Upper lobe of left lung (tissue), 6 donors: ENCODE measurements around the gene RAX2. TPM values are rescaled to one million over a fixed set of nuclear protein-coding genes. Genes with fewer than 3 reads are reported as not detected.
A peak's percentile ranks its signal among the peaks of the same experiment; 100 is the strongest.

Experiments used
- ATAC-seq, 2 donors: fragments of 200-7000 bp; cut with Tn5 transposase; one replicate each; pipeline ENCODE4 v1.9.1; 2022; ENCODE audit warnings: mild to moderate bottlenecking in 2 of 2, moderate library complexity in 2 of 2; ENCODE audit not compliant: low FRiP score in 2 of 2
- DNase-seq, 2 donors: peaks; one replicate each; pipeline ENCODE4 v3.0.0-alpha.2; 2019 to 2020
- H3K27ac ChIP-seq, 4 donors: fragments of 200-600 bp; sonication (generic); one replicate each; pipeline ENCODE4 v1.5.1; 2016 to 2019
- H3K27me3 ChIP-seq, 4 donors: fragments of 200-600 bp; sonication (generic); one replicate each; pipeline ENCODE4 v1.5.1; 2017 to 2019
- H3K36me3 ChIP-seq, 4 donors: fragments of 200-600 bp; sonication (generic); one replicate each; pipeline ENCODE4 v1.5.1; 2016 to 2019
- H3K4me1 ChIP-seq, 4 donors: fragments of 200-600 bp; sonication (generic); one replicate each; pipeline ENCODE4 v1.5.1; 2018 to 2019
- H3K4me3 ChIP-seq, 4 donors: fragments of 200-600 bp; sonication (generic); one replicate each; pipeline ENCODE4 v1.5.1; 2017 to 2019; ENCODE audit warnings: mild to moderate bottlenecking in 2 of 4, moderate library complexity in 1 of 4
- H3K9me3 ChIP-seq, 4 donors: fragments of 200-600 bp; sonication (generic); one replicate each; pipeline ENCODE4 v1.5.1; 2018 to 2019
- CTCF ChIP-seq, 6 experiments: fragments of 450-650 bp in 4 of 6; fragments of 200-600 bp in 2 of 6; sonication (generic) in 2 of 6; IDR thresholded peaks; one replicate each; pipeline ENCODE4 v1.5.1; 2016 to 2019; ENCODE audit warnings: antibody characterized with exemption in 6 of 6
- EP300 ChIP-seq, 4 donors: sonication (generic); formaldehyde crosslinking; IDR thresholded peaks; one replicate each; pipeline ENCODE4 v1.5.1; 2017; ENCODE audit warnings: antibody characterized with exemption in 4 of 4, control low read depth in 2 of 4
- POLR2A ChIP-seq, 4 donors: fragments of 450-650 bp; IDR thresholded peaks; one replicate each; pipeline ENCODE4 v1.5.1; 2016 to 2017; ENCODE audit warnings: antibody characterized with exemption in 4 of 4, mild to moderate bottlenecking in 2 of 4
- POLR2AphosphoS5 ChIP-seq, 2 donors: sonication (generic); formaldehyde crosslinking; IDR thresholded peaks; one replicate each; pipeline ENCODE4 v1.5.1; 2017; ENCODE audit warnings: antibody characterized with exemption in 2 of 2
- WGBS, 2 donors: methylation state at CpG; one replicate each; pipeline ENCODE4 v1.1.5; 2017 to 2018; 5-methylcytosine and 5-hydroxymethylcytosine counted together
- total RNA-seq, 6 donors: library from RNA; depleted of rRNA in 4 of 6; stranded (reverse); fragments of >200 nt in 4 of 6; gene quantifications; one replicate each; pipeline versions ENCODE4 v1.1.0 to v1.2.1, GENCODE V29; 2016 to 2021
- donor health status: DM: no; HTN: no; CAD: no; lungs with moderate emphysema.
- donor health status: DM: no; HTN: yes; CAD: no; lungs with severe emphysema.

Gene RAX2
- total RNA-seq, 6 donors from 2014 or later: not detected

- 32 to 33% methylated on average over 10 to 25 of the region's 25 CpGs for WGBS, 2 donors
- H3K36me3 ChIP-seq: peaks cover 0 to 10% (median 0%) of the 10 kb centered on the region in 4 donors
- ATAC-seq (peak; percentile 28 to 39), DNase-seq (no peak)
- peak overlapping the region in 3 of 4 donors; percentile 55 to 64 (median 63) for H3K4me3 ChIP-seq
- peaks cover 12 to 27% (median 17%) of the 10 kb centered on the region in 4 donors for H3K9me3 ChIP-seq
- peak overlapping the region in 2 of 4 donors; percentile 30 to 79 for H3K27ac ChIP-seq
- peaks cover 0 to 22% (median 4%) of the 10 kb centered on the region in 4 donors for H3K4me1 ChIP-seq
- peaks cover 0 to 7% (median 3%) of the 10 kb centered on the region in 4 donors for H3K27me3 ChIP-seq
- TF ChIP-seq POLR2AphosphoS5 (IDR thresholded peaks at IDR 0.05) (no peak), POLR2A (IDR thresholded peaks at IDR 0.05) (no peak), CTCF (IDR thresholded peaks at IDR 0.05) (no peak), EP300 (IDR thresholded peaks at IDR 0.05) (no peak)
Observed at GRCh38 chr19:3784607-3785450, 12.8 kb upstream of the RAX2 start.

- WGBS, 2 donors: 80 to 87% methylated on average over 44 to 48 of the region's 49 CpGs
- ATAC-seq: no peak
- H3K9me3 ChIP-seq: peaks cover 12 to 27% (median 17%) of the 10 kb centered on the region in 4 donors
- peaks cover 0 to 7% (median 3%) of the 10 kb centered on the region in 4 donors for H3K27me3 ChIP-seq
- H3K27ac ChIP-seq: no peak overlapping the region
- H3K4me1 ChIP-seq: peaks cover 0 to 22% (median 4%) of the 10 kb centered on the region in 4 donors
- peaks cover 0 to 10% (median 0%) of the 10 kb centered on the region in 4 donors for H3K36me3 ChIP-seq
- H3K4me3 ChIP-seq: no peak overlapping the region
- TF ChIP-seq CTCF (IDR thresholded peaks at IDR 0.05) (peak in 5 of 6 experiments; percentile 20 to 39 (median 25)), POLR2AphosphoS5 (IDR thresholded peaks at IDR 0.05) (no peak)
- DNase-seq: peak in 1 of 2 donors; percentile 83
Observed at GRCh38 chr19:3783660-3784584, 11.9 kb upstream of the RAX2 start.

GRCh38 chr19:3782903-3783302 lies 10.9 kb upstream of the RAX2 start:
- no peak for ATAC-seq
- 94 to 98% methylated on average over 10 to 11 of the region's 13 CpGs for WGBS, 2 donors
- Histone ChIP-seq H3K4me1 (peaks cover 0 to 22% (median 4%) of the 10 kb centered on the region in 4 donors), H3K4me3 (no peak overlapping the region), H3K27ac (no peak overlapping the region), H3K36me3 (peaks cover 0 to 10% (median 0%) of the 10 kb centered on the region in 4 donors), H3K9me3 (peaks cover 12 to 27% (median 17%) of the 10 kb centered on the region in 4 donors), H3K27me3 (peaks cover 0 to 7% (median 3%) of the 10 kb centered on the region in 4 donors)
- no peak for TF ChIP-seq POLR2A (IDR thresholded peaks at IDR 0.05)
- TF ChIP-seq POLR2AphosphoS5 (IDR thresholded peaks at IDR 0.05): no peak
- DNase-seq: no peak

- peaks cover 0 to 22% (median 4%) of the 10 kb centered on the region in 4 donors for H3K4me1 ChIP-seq
- no peak for DNase-seq
- no peak overlapping the region for H3K27ac ChIP-seq
- 86 to 100% methylated on average over 1 of the region's 1 CpG for WGBS, 2 donors
- no peak for ATAC-seq
- peaks cover 12 to 27% (median 17%) of the 10 kb centered on the region in 4 donors for H3K9me3 ChIP-seq
- H3K36me3 ChIP-seq: peaks cover 0 to 10% (median 0%) of the 10 kb centered on the region in 4 donors
- TF ChIP-seq POLR2AphosphoS5 (IDR thresholded peaks at IDR 0.05) (no peak), POLR2A (IDR thresholded peaks at IDR 0.05) (no peak), CTCF (IDR thresholded peaks at IDR 0.05) (no peak), EP300 (IDR thresholded peaks at IDR 0.05) (no peak)
- peaks cover 0 to 7% (median 3%) of the 10 kb centered on the region in 4 donors for H3K27me3 ChIP-seq
- H3K4me3 ChIP-seq: no peak overlapping the region
Observed at GRCh38 chr19:3782330-3782729, 10.3 kb upstream of the RAX2 start.
